GM23248 (cell line): ENCODE measurements around the gene TFAP2E. TPM values are rescaled to one million over a fixed set of nuclear protein-coding genes. Genes with fewer than 3 reads are reported as not detected.

Experiments
- DNase-seq: peaks from one replicate; pipeline ENCODE4 v3.0.0-alpha.2; 2015
- H2AFZ ChIP-seq: fragments of 200-600 bp; sonication (generic); 2 replicates; pipeline ENCODE4 v1.6.1; 2016; ENCODE audit warnings: antibody characterized with exemption
- H3F3A ChIP-seq: fragments of 200-600 bp; sonication (generic); 2 replicates; pipeline ENCODE4 v1.6.1; 2016; ENCODE audit warnings: mild to moderate bottlenecking, antibody characterized with exemption, mixed run types; ENCODE audit not compliant: insufficient read depth
- H3K27ac ChIP-seq: fragments of 200-600 bp; sonication (generic); 2 replicates; pipeline ENCODE4 v1.5.1; 2016; ENCODE audit warnings: mild to moderate bottlenecking
- H3K27me3 ChIP-seq: fragments of 200-600 bp; sonication (generic); replicated peaks from 2 replicates; pipeline ENCODE4 v1.6.1; 2016; ENCODE audit warnings: mild to moderate bottlenecking; ENCODE audit not compliant: insufficient read depth
- H3K36me3 ChIP-seq: fragments of 200-600 bp; sonication (generic); 2 replicates; pipeline ENCODE4 v1.6.1; 2016; ENCODE audit warnings: low read depth, mild to moderate bottlenecking
- H3K4me1 ChIP-seq: fragments of 200-600 bp; sonication (generic); 2 replicates; pipeline ENCODE4 v1.6.1; 2016; ENCODE audit warnings: mild to moderate bottlenecking; ENCODE audit not compliant: insufficient read depth
- H3K4me2 ChIP-seq: fragments of 200-600 bp; sonication (generic); one replicate; pipeline ENCODE4 v1.6.1; 2016; ENCODE audit warnings: mild to moderate bottlenecking; ENCODE audit not compliant: unreplicated experiment
- H3K4me3 ChIP-seq: fragments of 200-600 bp; sonication (generic); 2 replicates; pipeline ENCODE4 v1.5.1; 2016; ENCODE audit warnings: mild to moderate bottlenecking
- H3K79me2 ChIP-seq: fragments of 200-600 bp; sonication (generic); 2 replicates; pipeline ENCODE4 v1.6.1; 2016; ENCODE audit warnings: mild to moderate bottlenecking; ENCODE audit not compliant: insufficient read depth
- H3K9ac ChIP-seq: fragments of 200-600 bp; sonication (generic); 2 replicates; pipeline ENCODE4 v1.6.1; 2016; ENCODE audit warnings: mild to moderate bottlenecking
- H3K9me2 ChIP-seq: fragments of 200-600 bp; sonication (generic); 2 replicates; pipeline ENCODE4 v1.6.1; 2016; ENCODE audit warnings: mixed run types, mild to moderate bottlenecking, moderate library complexity; ENCODE audit not compliant: insufficient read depth
- H3K9me3 ChIP-seq: fragments of 200-600 bp; sonication (generic); one replicate; pipeline ENCODE4 v1.6.1; 2017; ENCODE audit warnings: low read depth
- H4K20me1 ChIP-seq: fragments of 200-600 bp; sonication (generic); 2 replicates; pipeline ENCODE4 v1.6.0; 2016; ENCODE audit not compliant: insufficient read depth
- EZH2 ChIP-seq: fragments of 200-600 bp; sonication (generic); IDR thresholded peaks from 2 replicates; pipeline ENCODE4 v1.6.1; 2018; ENCODE audit warnings: antibody characterized with exemption, mild to moderate bottlenecking; ENCODE audit not compliant: insufficient read depth, poor library complexity, severe bottlenecking
- EZH2phosphoT487 ChIP-seq: fragments of 200-600 bp; sonication (generic); IDR thresholded peaks from 2 replicates; pipeline ENCODE4 v1.6.1; 2018; ENCODE audit warnings: antibody characterized with exemption, moderate library complexity, mild to moderate bottlenecking, low read depth; ENCODE audit not compliant: insufficient read depth
- WGBS, 2 experiments: methylation state at CpG; one replicate each; pipeline ENCODE4 v1.1.6; 2015 to 2017; ENCODE audit warnings: low lambda C conversion rate in 2 of 2, low coverage in 1 of 2; ENCODE audit errors: missing lambda C conversion rate in 2 of 2; 5-methylcytosine and 5-hydroxymethylcytosine counted together
- in situ Hi-C: fragments of 300-500 bp; cut with MboI; formaldehyde crosslinking; loops from 2 replicates; pipeline ENCODE4 v1.15.0; 2020
- polyA plus RNA-seq: library from polyadenylated mRNA; unstranded; fragments of >200 nt; fragmentation: Nextera tagmentation; extraction: Ambion mirVana; gene quantifications from 2 replicates; pipeline ENCODE4 v1.2.1, GENCODE V29; 2016
- total RNA-seq: library from RNA; depleted of rRNA; stranded (reverse); fragments of >200 nt; shearing (Covaris generic); gene quantifications from 2 replicates; pipeline ENCODE4 v1.2.3, GENCODE V29; 2014; rRNA removed

The TFAP2E gene
- total RNA-seq (not detected in 2 replicates), polyA plus RNA-seq (0.18 TPM in 1 of 2 replicates, not detected in the other)

- in situ Hi-C loops, result loop anchor here (5.0 kb wide), 1 partner anchor 149 kb away; no protein-coding TSS in a partner anchor
- Histone ChIP-seq H3K27me3 (no peaks in the 10 kb centered on the region), H3K4me2 (peak within 1 kb of the TSS; percentile 81), H3K27ac (no peak within 1 kb of the TSS), H3K4me3 (peak within 1 kb of the TSS; percentile 81), H3K4me1 (peaks cover 13% of the 10 kb centered on the region), H3K9ac (peak within 1 kb of the TSS; percentile 51), H3K9me2 (no peaks in the 10 kb centered on the region), H3K36me3 (no peaks in the 10 kb centered on the region), H2AFZ (peak within 1 kb of the TSS; percentile 78), H4K20me1 (no peaks in the 10 kb centered on the region), H3K79me2 (no peaks in the 10 kb centered on the region), H3K9me3 (no peaks in the 10 kb centered on the region), H3F3A (peaks cover 10% of the 10 kb centered on the region)
- TF ChIP-seq EZH2phosphoT487 (no peak), EZH2 (peak; percentile 48)
- 11 to 25% methylated on average over 52 to 92 of the region's 95 CpGs for WGBS, 2 experiments
- DNase-seq, result peak; percentile 72
These were observed at the start of gene TFAP2E for GRCh38 chr1:35573198-35574124. Gene TFAP2E, plus strand, starts transcription at chr1:35573314. Its CDS starts 264 bp downstream, at chr1:35573578.

- Histone ChIP-seq H3K4me2 (no peak overlapping the region), H3K4me3 (no peak overlapping the region), H3K79me2 (no peaks in the 10 kb centered on the region), H3K9me2 (no peaks in the 10 kb centered on the region), H3K27me3 (no peaks in the 10 kb centered on the region), H2AFZ (no peak overlapping the region), H3F3A (no peaks in the 10 kb centered on the region), H3K9me3 (no peaks in the 10 kb centered on the region), H3K4me1 (no peaks in the 10 kb centered on the region), H3K36me3 (no peaks in the 10 kb centered on the region), H3K9ac (no peak overlapping the region), H4K20me1 (no peaks in the 10 kb centered on the region), H3K27ac (no peak overlapping the region)
- WGBS, 2 experiments, result 96 to 100% methylated on average over 2 of the region's 2 CpGs
- TF ChIP-seq EZH2phosphoT487 (no peak), EZH2 (no peak)
- in situ Hi-C loops, result no loop called here
- no peak for DNase-seq
These were observed 49.0 kb upstream of the TFAP2E start for GRCh38 chr1:35524106-35524505.

- no peaks in the 10 kb centered on the region for H3K9me3 ChIP-seq
- peaks cover 16% of the 10 kb centered on the region for H3K4me1 ChIP-seq
- H3K9me2 ChIP-seq, result no peaks in the 10 kb centered on the region
- no peaks in the 10 kb centered on the region for H4K20me1 ChIP-seq
- H3K36me3 ChIP-seq, result peaks cover 6% of the 10 kb centered on the region; the same call in 1 of the 2 replicates
- no peak overlapping the region for H3K4me2 ChIP-seq
- no peak overlapping the region for H3K27ac ChIP-seq
- 79% methylated on average over 5 of the region's 5 CpGs for whole genome bisulfite sequencing, 2 experiments
- H3F3A ChIP-seq, result peaks cover 10% of the 10 kb centered on the region
- DNase-seq, result no peak
- in situ Hi-C loops, result no loop called here
- TF ChIP-seq EZH2 (no peak), EZH2phosphoT487 (no peak)
- H3K27me3 ChIP-seq, result no peaks in the 10 kb centered on the region
- peaks cover 13% of the 10 kb centered on the region; the same call in 1 of the 2 replicates for H3K79me2 ChIP-seq
- H3K9ac ChIP-seq, result no peak overlapping the region
- no peak overlapping the region for H3K4me3 ChIP-seq
- H2AFZ ChIP-seq, result no peak overlapping the region
These were observed 42.9 kb upstream of the TFAP2E start for GRCh38 chr1:35530168-35530567.

- Histone ChIP-seq H3K9ac (no peak overlapping the region), H3K4me2 (no peak overlapping the region), H4K20me1 (no peaks in the 10 kb centered on the region), H3F3A (peaks cover 10% of the 10 kb centered on the region), H3K4me3 (no peak overlapping the region), H3K27ac (no peak overlapping the region), H3K9me3 (no peaks in the 10 kb centered on the region), H3K4me1 (peaks cover 20% of the 10 kb centered on the region), H3K9me2 (no peaks in the 10 kb centered on the region), H3K79me2 (peaks cover 21% of the 10 kb centered on the region; the same call in 1 of the 2 replicates), H3K36me3 (peaks cover 6% of the 10 kb centered on the region; the same call in 1 of the 2 replicates), H2AFZ (no peak overlapping the region), H3K27me3 (no peaks in the 10 kb centered on the region)
- in situ Hi-C loops, result no loop called here
- no peak for DNase-seq
- 100% methylated on average over 2 of the region's 2 CpGs for WGBS, 2 experiments
- TF ChIP-seq EZH2phosphoT487 (no peak), EZH2 (no peak)
These were observed 42.2 kb upstream of the TFAP2E start for GRCh38 chr1:35530946-35531345.
